ENCODE results near the gene SNX10.

DNA sequence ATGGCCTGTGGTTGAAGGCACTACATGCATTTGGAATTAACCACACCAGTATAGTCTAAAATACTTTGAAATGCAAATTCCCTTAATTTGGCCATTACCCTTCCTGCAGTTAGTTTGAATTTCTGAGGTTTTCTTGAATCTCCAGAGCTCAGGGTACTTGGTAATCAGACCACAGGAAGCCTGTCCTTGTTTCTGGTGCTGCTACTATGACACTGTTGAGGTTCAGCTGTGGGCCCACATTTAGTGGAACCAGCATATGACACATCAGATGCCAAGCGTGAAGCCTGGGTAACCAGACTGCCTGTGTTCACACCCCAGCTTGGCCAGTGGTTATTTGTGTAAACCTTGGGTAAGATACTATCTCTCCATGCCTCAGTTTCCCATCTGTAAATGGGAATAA lies 124.3 kb downstream of the SNX10 start:
- TF ChIP-seq CTCF (IDR thresholded peaks at IDR 0.05) (no peak), POLR2A (IDR thresholded peaks at IDR 0.05) (no peak), POLR2AphosphoS5 (IDR thresholded peaks at IDR 0.05) (no peak)
